Retinal pigment epithelial cell (primary cell): ENCODE measurements around the gene GLTPD2.

Source experiments
- DNase-seq: peaks from one replicate; pipeline ENCODE4 v3.0.0-alpha.2; 2010; ENCODE audit warnings: low read depth
- H3K4me3 ChIP-seq: 2 replicates; pipeline ENCODE4 v1.5.1; 2011; ENCODE audit warnings: mild to moderate bottlenecking, low read length, control low read depth, moderate library complexity
- TF ChIP-seq, protein P1 (sequence below): conservative IDR thresholded peaks from 2 replicates; pipeline ENCODE4 v1.5.1; 2011; ENCODE audit warnings: low read depth, low read length, control low read depth, inconsistent platforms

Gene GLTPD2

DNA sequence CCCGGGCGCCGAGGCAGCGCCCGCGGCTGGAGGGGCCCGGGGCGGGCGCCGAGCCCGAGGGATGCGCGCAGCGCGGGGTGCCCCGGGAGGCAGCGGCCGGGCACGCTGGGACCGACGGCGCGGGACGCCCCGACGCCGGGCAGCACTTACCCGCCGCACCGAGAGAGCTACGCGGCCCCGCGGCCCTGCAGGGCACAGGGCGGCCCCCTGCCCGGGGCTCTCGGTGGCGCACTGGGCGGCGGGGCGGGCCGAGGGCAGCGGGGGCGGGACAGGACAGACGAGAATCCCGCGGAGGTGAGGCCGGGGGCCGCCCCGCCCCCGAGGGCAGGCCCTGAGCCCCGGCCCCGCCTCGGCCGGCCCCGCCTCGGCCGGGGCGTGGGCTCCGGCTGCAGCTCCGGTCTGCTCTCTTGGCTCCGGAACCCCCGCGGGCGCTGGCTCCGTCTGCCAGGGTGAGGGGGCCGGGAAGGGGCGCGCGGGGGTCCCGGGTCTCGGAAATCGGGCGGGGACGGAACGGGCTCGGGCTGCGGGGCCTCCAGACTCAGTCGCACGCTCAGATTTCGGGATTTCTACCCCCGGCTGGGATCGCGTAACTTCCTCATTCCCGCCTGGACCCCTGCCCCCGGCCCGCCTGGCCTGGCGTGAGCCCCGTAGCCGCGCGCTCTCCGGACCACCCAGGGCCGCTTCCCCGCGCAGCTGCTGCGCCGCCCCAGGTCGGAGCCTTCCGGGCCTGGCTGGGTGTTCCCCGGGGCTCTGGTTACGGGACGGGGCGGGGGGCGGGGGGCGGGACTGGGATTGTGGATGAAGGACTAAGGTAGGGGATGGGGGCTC is 18.2 kb downstream of the GLTPD2 start, which contains the start of gene PLD2:
Gene PLD2 (plus strand): TSS at position 376 of the 828 bp plus-strand sequence. CDS start 621 bp downstream, outside the sequence.
- no peak for DNase-seq
- TF ChIP-seq, protein P1, sequence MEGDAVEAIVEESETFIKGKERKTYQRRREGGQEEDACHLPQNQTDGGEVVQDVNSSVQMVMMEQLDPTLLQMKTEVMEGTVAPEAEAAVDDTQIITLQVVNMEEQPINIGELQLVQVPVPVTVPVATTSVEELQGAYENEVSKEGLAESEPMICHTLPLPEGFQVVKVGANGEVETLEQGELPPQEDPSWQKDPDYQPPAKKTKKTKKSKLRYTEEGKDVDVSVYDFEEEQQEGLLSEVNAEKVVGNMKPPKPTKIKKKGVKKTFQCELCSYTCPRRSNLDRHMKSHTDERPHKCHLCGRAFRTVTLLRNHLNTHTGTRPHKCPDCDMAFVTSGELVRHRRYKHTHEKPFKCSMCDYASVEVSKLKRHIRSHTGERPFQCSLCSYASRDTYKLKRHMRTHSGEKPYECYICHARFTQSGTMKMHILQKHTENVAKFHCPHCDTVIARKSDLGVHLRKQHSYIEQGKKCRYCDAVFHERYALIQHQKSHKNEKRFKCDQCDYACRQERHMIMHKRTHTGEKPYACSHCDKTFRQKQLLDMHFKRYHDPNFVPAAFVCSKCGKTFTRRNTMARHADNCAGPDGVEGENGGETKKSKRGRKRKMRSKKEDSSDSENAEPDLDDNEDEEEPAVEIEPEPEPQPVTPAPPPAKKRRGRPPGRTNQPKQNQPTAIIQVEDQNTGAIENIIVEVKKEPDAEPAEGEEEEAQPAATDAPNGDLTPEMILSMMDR = no peak
- H3K4me3 ChIP-seq = peak within 1 kb of the TSS; percentile 68

DNA sequence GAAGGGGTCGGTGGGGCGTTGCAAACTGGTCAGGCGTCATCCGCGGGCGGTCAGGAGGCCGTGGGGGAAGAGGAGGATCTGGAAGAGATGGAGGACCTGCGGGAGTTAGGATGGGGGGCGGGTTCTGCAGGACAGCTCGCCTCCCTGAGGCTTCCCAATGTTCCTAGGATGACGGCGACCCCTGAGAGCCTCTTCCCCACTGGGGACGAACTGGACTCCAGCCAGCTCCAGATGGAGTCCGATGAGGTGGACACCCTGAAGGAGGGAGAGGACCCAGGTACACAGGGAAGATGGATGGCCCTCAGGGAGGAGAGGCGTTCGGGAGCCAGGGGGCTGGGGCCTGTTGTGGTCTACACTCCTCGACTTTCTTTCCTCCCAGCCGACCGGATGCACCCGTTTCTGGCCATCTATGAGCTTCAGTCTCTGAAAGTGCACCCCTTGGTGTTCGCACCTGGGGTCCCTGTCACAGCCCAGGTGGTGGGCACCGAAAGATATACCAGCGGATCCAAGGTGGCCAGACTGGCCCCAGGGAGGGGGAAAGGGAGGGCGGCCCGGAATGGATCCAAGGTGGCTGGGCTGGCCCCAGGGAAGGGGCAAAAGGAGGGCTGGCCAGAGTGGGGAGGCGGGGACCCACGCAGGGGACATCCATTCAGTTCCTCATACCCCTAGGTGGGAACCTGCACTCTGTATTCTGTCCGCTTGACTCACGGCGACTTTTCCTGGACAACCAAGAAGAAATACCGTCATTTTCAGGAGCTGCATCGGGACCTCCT is 19.0 kb downstream of the GLTPD2 start:
- DNase-seq = no peak
- TF ChIP-seq, protein P1 = no peak
- H3K4me3 ChIP-seq = peak overlapping the region; percentile 65

DNA sequence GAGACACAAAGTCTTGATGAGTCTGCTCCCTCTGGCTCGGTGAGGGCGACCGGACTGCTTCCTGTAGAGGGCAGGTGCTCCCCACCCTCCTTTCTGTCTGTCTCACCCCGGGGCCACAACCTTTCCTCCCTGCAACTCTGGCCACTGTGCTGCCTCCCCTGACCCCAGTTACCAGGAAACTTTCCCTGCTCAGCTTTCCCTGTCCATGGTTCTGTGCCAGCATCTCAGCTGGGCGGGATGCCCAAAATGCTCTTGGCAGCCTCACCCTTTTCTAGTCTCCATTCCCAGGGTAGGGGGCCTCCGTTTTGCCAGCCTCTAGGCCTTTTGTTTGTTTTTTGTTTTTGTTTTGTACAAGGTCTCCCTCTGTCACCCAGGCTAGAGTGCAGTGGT is 19.6 kb downstream of the GLTPD2 start:
- TF ChIP-seq, protein P1 = no peak
- no peak overlapping the region for H3K4me3 ChIP-seq
- no peak for DNase-seq

DNA sequence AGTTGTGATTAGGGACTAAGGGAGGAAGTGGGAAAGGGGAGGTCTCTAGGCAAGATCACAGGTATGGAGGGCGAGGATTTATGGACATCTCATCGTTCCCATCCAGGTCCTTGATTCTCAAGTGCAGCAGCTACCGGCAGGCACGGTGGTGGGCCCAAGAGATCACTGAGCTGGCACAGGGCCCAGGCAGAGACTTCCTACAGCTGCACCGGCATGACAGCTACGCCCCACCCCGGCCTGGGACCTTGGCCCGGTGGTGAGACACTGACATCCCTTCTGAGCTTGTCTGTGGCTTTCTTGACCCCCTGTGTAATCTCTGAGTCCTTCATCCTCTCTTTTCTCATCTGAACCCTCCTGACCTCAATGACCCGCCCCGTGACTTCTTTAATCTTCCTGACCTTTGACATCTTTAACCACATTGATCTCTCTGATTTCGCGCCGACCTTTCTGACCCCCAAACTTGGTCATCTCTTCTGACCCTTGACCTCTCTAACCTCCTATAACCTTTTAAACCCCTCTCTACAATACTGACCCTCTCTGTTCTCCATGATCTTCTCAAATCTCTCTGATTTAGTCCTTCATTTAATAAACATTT is 22.0 kb downstream of the GLTPD2 start:
- no peak overlapping the region for H3K4me3 ChIP-seq
- DNase-seq = no peak
- TF ChIP-seq, protein P1 = no peak

DNA sequence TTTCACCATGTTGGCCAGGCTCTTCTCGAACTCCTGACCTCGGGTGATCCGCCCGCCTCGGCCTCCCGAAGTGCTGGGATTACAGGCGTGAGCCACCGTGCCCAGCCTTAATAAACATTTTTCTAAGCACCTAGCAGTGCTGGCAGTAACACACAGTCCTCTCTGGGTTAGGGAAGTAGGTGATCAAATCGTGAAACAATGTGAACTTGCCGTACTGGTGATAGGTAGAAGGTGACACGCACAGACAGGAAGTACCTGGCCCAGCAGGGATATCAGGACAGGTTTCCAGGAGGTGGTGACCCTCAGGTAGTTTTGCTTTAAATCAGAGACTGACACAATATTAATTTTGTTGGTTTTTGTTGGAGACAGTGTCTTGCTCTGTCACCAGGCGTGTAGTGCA is 22.7 kb downstream of the GLTPD2 start:
- no peak overlapping the region for H3K4me3 ChIP-seq
- TF ChIP-seq, protein P1 = no peak
- no peak for DNase-seq

DNA sequence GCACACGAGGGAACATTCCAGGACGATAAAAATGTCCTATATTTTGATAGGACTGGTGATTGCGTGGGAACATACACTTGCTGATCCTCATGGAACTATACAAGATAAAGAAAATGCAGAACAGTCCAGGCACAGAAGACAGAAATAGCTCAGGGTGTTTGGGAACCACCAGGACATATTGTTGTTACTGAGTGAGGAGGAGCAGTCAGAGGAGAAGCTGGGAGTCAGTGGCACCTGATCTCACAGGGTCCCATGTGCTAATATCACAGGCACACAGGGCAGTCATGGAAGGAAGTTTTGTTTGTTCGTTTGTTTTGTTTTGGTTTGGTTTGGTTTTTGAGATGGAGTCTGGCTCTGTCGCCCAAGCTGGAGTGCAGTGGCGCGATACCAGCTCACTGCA is 23.9 kb downstream of the GLTPD2 start:
- no peak overlapping the region for H3K4me3 ChIP-seq
- DNase-seq = no peak
- TF ChIP-seq, protein P1 = no peak
